Testis (tissue), 3 donors: ENCODE measurements around the gene LAMA3. TPM values are rescaled to one million over a fixed set of nuclear protein-coding genes. Genes with fewer than 3 reads are reported as not detected.

Experiments
- DNase-seq: peaks from one replicate; pipeline ENCODE4 v3.0.0-alpha.2; 2019
- H3K27ac ChIP-seq, 2 donors: fragments of 200-600 bp; sonication (generic); one replicate each; pipeline ENCODE4 v1.5.1; 2019
- H3K27me3 ChIP-seq: fragments of 200-600 bp; sonication (generic); one replicate; pipeline ENCODE4 v1.5.1; 2019
- H3K36me3 ChIP-seq: fragments of 200-600 bp; sonication (generic); one replicate; pipeline ENCODE4 v1.5.1; 2017; ENCODE audit warnings: low read depth; ENCODE audit errors: missing control alignments
- H3K4me1 ChIP-seq: fragments of 200-600 bp; sonication (generic); one replicate; pipeline ENCODE4 v1.5.1; 2019
- H3K4me3 ChIP-seq, 2 donors: fragments of 200-600 bp; sonication (generic); one replicate each; pipeline ENCODE4 v1.5.1; 2017 to 2019
- H3K9me3 ChIP-seq: fragments of 200-600 bp; sonication (generic); one replicate; pipeline ENCODE4 v1.5.1; 2017
- POLR2A ChIP-seq: fragments of 450-650 bp; IDR thresholded peaks from one replicate; pipeline ENCODE4 v1.6.1; 2017; ENCODE audit warnings: antibody characterized with exemption, mild to moderate bottlenecking, moderate library complexity
- WGBS, 2 donors: methylation state at CpG; one replicate each; pipeline ENCODE4 v1.1.5; 2018; 5-methylcytosine and 5-hydroxymethylcytosine counted together
- intact Hi-C: fragments of 100-400 bp; cut with DNase I; formaldehyde crosslinking; loops from one replicate; pipeline ENCODE4 v1.15.1; 2023; ENCODE audit warnings: low total_unique reads
- polyA plus RNA-seq: library from polyadenylated mRNA; stranded (reverse); fragments of 350-450 nt; fragmentation: Illumina TruSeq; extraction: RNeasy Lipid Tissue Mini Kit (QIAGEN cat#74804); gene quantifications from one replicate; pipeline ENCODE4 v1.2.3, GENCODE V29; 2014; ENCODE audit warnings: low read depth, low replicate concordance; ENCODE audit not compliant: insufficient read depth
- total RNA-seq, 2 donors: library from RNA; depleted of rRNA; stranded (reverse); fragments of >200 nt; gene quantifications; one replicate each; pipeline ENCODE4 v1.2.3, GENCODE V29; 2016
- TF ChIP-seq, protein P1 (sequence below), 3 experiments: fragments of 450-650 bp in 2 of 3; fragments of 200-600 bp in 1 of 3; sonication (generic) in 1 of 3; IDR thresholded peaks; one replicate each; pipeline ENCODE4 v1.5.1; 2016 to 2019; ENCODE audit warnings: antibody characterized with exemption in 3 of 3, mild to moderate bottlenecking in 2 of 3, moderate library complexity in 1 of 3

The LAMA3 gene
- total and polyA plus RNA-seq, 3 donors from 2014 or later: 11.9 to 22.1 (median 14.1) TPM

DNA sequence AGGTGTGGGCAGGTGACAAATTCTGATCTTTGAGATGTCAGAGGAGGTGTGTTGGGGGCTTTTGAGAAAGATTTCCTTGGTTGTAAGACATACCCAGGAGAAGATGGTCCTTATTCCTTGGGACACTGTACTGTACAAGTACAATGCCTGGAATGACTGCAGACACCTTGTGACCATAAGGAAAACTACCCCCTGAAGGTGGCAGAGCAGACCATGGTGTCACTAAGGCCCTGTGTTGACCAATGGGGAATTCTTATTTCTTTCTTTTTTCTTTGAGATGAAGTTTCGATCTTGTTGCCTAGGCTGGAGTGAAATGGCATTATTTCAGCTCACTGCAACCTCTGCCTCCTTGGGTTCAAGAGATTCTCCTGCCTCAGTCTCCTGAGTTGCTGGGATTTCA lies 22.1 kb upstream of the LAMA3 start:
- no peaks in the 10 kb centered on the region for H3K36me3 ChIP-seq
- H3K4me1 ChIP-seq: no peaks in the 10 kb centered on the region
- intact Hi-C loops: no loop called here
- DNase-seq: no peak
- no peaks in the 10 kb centered on the region for H3K9me3 ChIP-seq
- 89 to 95% methylated on average over 1 of the region's 1 CpG for WGBS, 2 donors
- TF ChIP-seq, protein P1, sequence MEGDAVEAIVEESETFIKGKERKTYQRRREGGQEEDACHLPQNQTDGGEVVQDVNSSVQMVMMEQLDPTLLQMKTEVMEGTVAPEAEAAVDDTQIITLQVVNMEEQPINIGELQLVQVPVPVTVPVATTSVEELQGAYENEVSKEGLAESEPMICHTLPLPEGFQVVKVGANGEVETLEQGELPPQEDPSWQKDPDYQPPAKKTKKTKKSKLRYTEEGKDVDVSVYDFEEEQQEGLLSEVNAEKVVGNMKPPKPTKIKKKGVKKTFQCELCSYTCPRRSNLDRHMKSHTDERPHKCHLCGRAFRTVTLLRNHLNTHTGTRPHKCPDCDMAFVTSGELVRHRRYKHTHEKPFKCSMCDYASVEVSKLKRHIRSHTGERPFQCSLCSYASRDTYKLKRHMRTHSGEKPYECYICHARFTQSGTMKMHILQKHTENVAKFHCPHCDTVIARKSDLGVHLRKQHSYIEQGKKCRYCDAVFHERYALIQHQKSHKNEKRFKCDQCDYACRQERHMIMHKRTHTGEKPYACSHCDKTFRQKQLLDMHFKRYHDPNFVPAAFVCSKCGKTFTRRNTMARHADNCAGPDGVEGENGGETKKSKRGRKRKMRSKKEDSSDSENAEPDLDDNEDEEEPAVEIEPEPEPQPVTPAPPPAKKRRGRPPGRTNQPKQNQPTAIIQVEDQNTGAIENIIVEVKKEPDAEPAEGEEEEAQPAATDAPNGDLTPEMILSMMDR (IDR thresholded peaks at IDR 0.05): no peak
- no peak for TF ChIP-seq POLR2A
- H3K4me3 ChIP-seq: no peak overlapping the region
- no peaks in the 10 kb centered on the region for H3K27me3 ChIP-seq
- no peak overlapping the region for H3K27ac ChIP-seq

DNA sequence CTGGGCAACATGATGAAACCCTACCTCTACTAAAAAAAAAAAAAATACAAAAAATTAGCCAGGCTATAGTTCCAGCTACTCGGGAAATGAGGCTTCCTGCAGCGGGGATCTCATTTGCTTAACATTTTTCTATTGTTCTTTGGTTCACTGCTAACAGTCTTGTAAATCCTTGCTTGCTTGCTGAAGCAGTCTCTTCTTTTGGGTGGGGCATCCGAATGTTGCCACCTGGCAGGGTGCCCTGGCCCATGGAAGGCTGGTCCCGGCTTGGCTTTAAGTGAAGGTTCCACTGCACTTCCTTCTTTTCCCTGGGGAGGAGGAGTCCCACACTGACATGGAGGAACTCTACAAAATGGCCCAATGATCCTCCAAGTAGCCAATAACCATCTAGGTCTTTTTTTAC lies 20.5 kb upstream of the LAMA3 start:
- Histone ChIP-seq H3K4me3 (no peak overlapping the region), H3K36me3 (no peaks in the 10 kb centered on the region), H3K27ac (no peak overlapping the region), H3K9me3 (no peaks in the 10 kb centered on the region), H3K4me1 (no peaks in the 10 kb centered on the region), H3K27me3 (no peaks in the 10 kb centered on the region)
- intact Hi-C loops: no loop called here
- no peak for TF ChIP-seq POLR2A
- TF ChIP-seq, protein P1 (IDR thresholded peaks at IDR 0.05): no peak
- WGBS, 2 donors: 56 to 59% methylated on average over 4 of the region's 4 CpGs
- DNase-seq: no peak

DNA sequence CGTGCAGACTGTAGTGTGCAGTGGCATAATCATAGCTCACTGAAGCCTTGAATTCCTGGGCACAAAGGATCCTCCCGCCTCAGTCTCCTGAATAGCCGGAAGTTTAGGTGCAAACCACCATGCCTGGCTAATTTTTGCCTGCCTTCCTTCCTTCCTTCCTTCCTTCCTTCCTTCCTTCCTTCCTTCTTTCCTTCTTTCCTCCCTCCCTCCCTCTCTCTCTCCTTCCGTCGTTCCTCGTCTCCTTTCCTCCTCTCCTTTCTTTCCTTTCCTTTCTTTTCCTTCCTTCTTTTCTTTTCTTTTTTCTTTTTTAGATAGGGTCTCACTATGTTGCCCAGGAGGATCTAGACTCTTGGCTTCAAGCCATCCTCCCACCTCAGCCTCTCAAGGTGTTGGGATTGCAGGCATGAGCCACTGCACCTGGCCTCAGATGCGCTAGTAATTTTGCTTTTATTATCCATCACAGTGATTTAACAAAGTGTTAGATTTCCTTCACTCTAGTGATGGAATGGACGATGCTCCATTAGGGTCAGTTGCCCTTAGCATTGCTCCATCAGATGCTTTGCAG lies 20.0 kb upstream of the LAMA3 start:
- TF ChIP-seq, protein P1 (IDR thresholded peaks at IDR 0.05): no peak
- no peak for TF ChIP-seq POLR2A
- H3K36me3 ChIP-seq: no peaks in the 10 kb centered on the region
- no peak overlapping the region for H3K4me3 ChIP-seq
- H3K27me3 ChIP-seq: no peaks in the 10 kb centered on the region
- no peaks in the 10 kb centered on the region for H3K9me3 ChIP-seq
- no peaks in the 10 kb centered on the region for H3K4me1 ChIP-seq
- intact Hi-C loops: no loop called here
- no peak for DNase-seq
- H3K27ac ChIP-seq: no peak overlapping the region
- 79 to 93% methylated on average over 8 of the region's 8 CpGs for WGBS, 2 donors

DNA sequence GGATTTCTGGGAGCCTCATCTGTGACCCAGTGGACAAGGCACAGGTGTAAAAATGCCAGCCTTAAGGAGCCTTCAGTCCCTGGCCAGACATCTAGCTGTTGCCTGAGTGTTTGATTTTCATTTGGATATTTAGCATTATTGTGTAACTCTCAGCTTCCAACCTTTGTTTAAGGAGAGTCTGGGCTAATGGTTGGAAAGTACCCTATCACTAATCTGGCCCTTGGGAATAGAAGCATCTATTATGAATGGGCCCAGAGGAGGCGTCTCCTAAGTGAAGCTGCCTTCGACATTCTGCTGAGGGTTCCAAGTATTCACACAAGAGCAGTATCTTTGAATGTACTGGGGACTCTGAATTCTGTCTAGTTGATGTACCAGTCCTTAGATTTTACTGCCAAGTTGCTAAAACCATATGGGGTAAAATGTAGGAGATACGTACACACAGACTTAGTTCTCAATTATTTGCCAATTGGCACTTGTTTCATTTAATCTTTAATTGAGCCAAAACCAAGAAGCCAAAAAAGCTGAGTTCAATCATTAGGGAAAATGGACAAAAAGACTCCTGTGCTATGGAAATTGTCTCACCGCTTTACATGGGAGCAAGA lies 19.3 kb upstream of the LAMA3 start:
- TF ChIP-seq POLR2A: no peak
- TF ChIP-seq, protein P1 (IDR thresholded peaks at IDR 0.05): no peak
- no peaks in the 10 kb centered on the region for H3K36me3 ChIP-seq
- no peak overlapping the region for H3K4me3 ChIP-seq
- H3K27ac ChIP-seq: no peak overlapping the region
- no peaks in the 10 kb centered on the region for H3K27me3 ChIP-seq
- H3K4me1 ChIP-seq: no peaks in the 10 kb centered on the region
- WGBS, 2 donors: 77 to 78% methylated on average over 4 of the region's 4 CpGs
- H3K9me3 ChIP-seq: no peaks in the 10 kb centered on the region
- DNase-seq: no peak
- intact Hi-C loops: no loop called here

DNA sequence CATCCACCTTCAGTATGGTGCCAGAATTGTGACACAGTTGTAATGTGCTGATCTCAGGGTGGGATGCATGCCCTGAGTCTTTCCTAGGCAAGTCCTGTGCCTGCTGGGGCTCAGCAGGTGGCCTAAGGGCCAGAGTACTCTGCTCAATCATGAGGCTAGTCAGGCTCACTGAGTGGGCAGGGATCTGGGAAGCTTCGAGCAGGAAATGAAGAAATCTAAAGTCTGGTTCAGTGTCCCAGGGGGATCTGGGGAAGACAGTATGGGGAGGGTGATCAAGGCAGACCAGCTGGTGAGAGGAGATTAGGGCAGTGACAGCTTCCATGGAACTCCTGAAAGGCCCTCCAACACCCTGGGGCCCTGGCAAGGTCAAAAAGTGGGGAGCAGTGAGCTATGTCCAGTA lies 17.7 kb upstream of the LAMA3 start:
- intact Hi-C loops: no loop called here
- WGBS, 2 donors: 44 to 56% methylated on average over 1 of the region's 1 CpG
- Histone ChIP-seq H3K9me3 (no peaks in the 10 kb centered on the region), H3K4me1 (no peaks in the 10 kb centered on the region), H3K36me3 (no peaks in the 10 kb centered on the region), H3K27ac (no peak overlapping the region), H3K4me3 (no peak overlapping the region), H3K27me3 (no peaks in the 10 kb centered on the region)
- DNase-seq: no peak
- TF ChIP-seq, protein P1 (IDR thresholded peaks at IDR 0.05): no peak
- TF ChIP-seq POLR2A: no peak
